ENCODE results near the gene WSB2.

Gene WSB2

GRCh38 chr12:117986705-117987469 is 74.1 kb downstream of the WSB2 start:
- DNase-seq, result no peak

DNA sequence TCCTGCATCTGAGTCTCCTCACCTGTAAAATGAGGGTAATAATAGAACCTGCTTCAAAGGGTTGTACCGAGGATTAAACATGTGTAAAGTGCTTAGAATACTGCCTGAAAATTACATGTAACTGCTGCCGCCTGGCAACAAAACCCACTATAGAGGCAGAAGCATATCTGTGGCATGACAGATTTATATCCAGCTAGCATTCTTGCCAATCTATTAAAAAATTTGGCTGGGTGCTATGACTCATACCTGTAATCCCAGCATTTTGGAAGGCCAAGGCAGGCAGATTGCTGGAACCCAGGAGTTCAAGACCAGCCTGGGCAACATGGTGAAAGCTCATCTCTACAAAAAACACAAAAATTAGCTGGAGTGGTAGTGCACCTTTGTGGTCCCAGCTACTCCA is 75.8 kb downstream of the WSB2 start:
- DNase-seq, result no peak

Data from stimulated activated CD4-positive, alpha-beta T cell treated with anti-CD3 and anti-CD28 coated beads, Interleukin-4, amount 100 ng/mL, for 4 hours (primary cell).